SIG-M5 treated with dmso at 0.1 percent for 504 hours (cell line): ENCODE results near the gene PCSK5.

ENCODE experiments used
- DNase-seq: peaks from one replicate; lab custom pipeline; 2025; ENCODE audit not compliant: unreplicated experiment; lab: John Stamatoyannopoulos, UW

PCSK5 gene

DNA sequence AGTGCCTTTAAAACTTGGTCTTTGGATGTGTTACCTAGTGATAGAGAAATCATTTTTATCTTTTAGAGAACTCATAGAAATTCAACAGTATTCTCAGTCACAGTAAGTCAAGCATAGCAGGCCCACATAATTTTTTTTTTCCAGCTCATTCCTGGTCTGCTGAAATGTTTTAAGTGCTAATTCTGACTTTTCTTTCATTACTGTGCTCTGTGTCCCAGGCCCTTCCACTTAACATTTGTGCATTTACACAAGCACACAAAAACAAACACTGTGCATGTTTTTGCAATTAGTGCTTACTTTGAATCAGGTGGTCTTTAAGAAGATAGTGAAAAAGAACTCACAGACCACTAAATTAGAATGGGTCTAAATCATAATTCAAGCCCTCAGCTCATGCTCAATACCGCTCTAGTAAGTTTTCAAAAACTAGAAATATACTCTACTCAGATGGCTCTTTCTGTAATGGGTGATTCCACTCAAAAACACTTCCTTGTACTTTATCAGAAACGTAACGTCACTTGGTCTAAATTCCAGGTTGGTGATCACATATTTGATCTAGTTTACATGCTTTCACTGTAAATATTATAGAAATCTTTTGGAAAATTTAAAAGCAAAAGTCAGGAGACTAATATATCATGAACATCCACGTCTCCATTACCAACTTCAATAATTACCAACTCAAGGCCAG lies 107.8 kb downstream of the PCSK5 start:
- DNase-seq, result no peak

DNA sequence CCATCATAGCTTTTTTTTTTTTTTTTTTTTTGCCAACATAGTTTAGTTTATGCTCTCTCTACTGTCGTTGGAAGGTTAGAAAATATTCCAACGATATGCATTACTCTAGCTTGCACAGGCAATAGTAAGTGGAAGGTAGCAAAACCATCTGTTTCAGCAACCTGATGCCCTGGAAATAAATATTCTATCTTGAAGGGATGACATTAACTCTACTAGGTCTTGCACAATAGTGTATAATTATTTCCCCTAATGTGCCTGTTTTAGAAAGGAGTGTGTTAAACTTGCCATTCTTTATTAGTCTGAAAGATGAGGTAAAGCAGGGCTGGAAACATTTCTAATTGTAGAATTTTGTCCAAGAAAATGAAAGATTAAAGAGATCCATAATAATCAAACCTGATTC lies 111.0 kb downstream of the PCSK5 start:
- DNase-seq, result no peak

- DNase-seq, result no peak
Observed at GRCh38 chr9:76003041-76003440, 112.6 kb downstream of the PCSK5 start.

DNA sequence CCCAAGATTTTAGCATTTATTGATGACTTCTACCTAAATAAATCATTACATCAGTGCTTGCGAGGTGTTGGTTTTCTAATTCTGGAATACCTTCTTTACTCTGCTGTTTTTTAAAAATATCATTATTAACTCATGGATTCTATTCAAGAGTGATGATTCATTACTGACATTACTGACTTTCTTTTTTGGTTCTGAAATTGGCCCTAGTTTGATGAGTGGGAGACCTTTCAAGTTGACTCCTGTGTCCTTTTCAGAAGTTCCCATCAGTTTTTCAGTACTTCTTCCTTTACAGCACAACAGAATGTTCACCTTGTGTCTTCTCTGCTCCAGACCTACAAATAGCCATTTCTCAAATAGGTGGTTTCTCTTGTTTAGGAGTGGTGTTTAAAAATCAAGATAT lies 114.1 kb downstream of the PCSK5 start:
- no peak for DNase-seq

- no peak for DNase-seq
Observed at GRCh38 chr9:76007935-76008334, 117.5 kb downstream of the PCSK5 start.

DNA sequence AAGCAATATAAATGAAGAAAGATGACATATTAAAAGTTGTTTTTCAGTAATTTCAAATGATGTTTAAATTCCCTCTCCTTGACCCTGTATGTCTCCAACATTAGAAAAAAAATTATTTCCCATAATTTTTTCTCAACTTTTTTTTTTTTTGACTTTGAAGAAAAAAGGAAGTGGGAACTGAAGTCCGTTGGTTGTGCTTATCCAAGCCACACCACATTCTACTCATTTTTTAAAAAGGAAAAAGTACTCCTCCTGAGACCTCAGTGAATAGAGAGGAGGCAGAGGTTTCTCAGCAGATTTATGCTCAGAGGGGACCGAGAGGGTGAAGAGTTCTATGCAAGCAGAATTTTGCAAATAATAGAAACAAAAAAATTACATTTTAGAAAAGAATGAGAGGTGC lies 123.3 kb downstream of the PCSK5 start:
- no peak for DNase-seq

- no peak for DNase-seq
Observed at GRCh38 chr9:76018235-76018634, 127.8 kb downstream of the PCSK5 start.

- no peak for DNase-seq
Observed at GRCh38 chr9:76018761-76019160, 128.3 kb downstream of the PCSK5 start.

- DNase-seq, result no peak
Observed at GRCh38 chr9:76020652-76021051, 130.2 kb downstream of the PCSK5 start.

- DNase-seq, result no peak
Observed at GRCh38 chr9:76022317-76022716, 131.8 kb downstream of the PCSK5 start.

- DNase-seq, result no peak
Observed at GRCh38 chr9:76023715-76024195, 133.3 kb downstream of the PCSK5 start.

DNA sequence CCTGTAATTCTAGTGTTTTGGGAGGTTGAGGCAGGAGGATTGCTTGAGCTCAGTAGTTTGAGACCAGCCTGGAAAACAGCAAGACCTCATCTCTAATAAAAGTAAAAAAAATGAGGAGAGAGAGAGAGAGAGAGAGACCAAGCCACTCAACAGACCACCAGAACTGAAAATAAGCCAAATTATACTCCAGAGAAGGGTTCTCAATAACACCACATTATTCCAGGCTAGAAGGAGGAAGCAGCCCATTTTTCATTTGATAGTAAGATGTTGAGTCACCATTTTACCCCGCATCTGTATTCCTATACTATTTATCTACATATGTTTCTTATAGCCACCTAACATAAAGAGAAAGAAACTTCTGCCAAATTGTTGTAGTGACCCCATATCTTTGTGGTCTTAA lies 134.8 kb downstream of the PCSK5 start:
- no peak for DNase-seq

DNA sequence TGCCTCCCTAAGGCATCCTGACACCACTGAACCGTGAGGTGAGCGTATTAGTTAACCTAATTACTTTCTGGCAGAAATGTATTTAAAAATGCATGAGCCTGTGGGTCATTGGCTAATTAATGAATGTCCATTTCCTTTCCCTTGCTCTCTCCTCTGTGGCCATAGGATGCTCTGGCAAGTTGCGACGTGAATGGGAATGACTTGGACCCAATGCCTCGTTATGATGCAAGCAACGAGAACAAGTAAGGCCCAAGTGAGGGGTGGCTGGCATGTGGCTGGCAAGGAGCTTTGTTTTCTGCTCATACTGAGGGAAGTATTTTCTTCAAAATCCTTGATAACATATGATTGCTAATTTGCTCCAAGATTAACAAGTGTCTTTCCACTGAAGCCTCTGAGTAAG lies 136.3 kb downstream of the PCSK5 start:
- DNase-seq, result no peak

DNA sequence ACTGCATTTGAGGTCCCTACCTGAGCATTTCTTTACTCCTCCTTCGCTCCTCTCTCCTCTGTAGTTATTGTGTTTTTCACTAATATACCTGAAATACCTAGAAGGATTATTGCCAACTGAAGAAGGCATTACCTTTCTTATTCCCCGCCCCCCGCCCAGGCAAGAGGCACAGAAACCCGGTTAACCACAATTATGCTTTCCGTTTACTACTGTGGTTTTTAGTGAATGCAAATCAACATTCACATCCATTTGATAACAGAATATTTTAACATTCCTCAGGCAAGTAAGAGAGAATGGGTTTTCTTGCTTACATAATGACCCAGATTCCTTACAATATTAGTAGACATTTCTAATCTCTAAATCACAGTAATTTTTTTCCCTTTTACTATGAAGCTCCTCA lies 136.9 kb downstream of the PCSK5 start:
- no peak for DNase-seq

DNA sequence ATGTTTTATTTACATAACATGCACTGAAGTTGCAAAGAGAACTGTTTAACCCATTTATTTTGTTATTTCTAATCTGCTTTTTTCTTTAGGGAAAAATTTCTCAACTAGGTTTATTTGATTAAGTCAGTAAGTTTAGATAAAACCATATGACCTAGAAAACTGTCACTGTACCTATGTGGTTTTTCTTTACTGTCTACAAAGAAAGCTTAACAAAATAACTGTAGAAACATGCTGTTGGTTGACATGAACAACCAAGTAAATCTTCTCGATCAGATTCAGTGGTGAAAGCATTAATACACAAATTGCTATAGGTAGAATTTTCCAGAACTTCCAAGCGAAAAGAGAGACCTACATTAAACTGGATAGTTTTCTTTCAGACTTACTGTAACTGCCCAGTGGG lies 137.4 kb downstream of the PCSK5 start:
- no peak for DNase-seq

- no peak for DNase-seq
Observed at GRCh38 chr9:76032038-76032796, 141.7 kb downstream of the PCSK5 start.

DNA sequence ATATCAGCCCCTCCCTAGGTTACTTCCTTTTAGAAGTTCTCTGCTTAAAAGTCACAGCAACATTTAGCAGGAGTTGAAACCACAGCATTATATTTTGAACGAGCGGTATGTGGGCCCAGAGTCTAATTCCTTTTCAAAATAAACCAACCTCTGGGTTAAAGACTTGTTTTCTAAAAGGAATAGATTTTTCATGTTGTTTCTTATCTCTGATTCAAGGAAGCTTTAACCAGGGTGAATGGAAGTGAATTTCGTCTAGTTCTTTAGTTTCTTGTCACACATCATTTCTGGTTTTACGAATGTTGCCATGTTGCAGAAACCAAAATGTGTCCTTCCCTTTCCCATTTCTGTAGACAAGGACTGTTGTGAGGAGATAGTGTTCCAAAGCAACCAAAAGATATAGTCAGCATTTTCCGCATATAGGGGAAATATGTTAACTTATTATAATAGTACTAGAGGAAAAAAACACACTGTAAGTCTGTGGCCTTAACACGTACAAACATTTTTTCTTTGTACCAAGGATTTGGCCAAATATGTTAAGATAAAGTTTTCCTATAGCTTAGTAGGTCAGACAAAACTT lies 142.4 kb downstream of the PCSK5 start:
- DNase-seq, result no peak

DNA sequence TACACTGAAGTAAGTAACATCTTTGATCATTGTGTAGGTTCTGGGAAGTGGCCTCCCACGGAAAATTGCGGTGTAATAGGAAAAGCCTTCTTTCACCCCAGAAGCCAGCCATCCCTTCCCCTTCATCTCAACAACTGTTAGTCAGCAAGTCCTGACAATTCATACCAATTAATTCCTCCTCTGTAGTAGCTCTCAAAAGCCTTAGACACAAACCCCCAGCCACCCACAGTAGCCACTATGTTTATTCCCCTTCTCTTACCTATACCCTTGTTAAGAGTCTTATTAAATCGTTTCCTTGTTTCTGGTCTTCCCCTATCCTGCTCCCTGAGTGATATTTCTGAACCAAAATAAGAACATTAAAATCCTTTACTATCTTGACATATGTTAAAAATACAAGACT lies 143.6 kb downstream of the PCSK5 start:
- DNase-seq, result no peak

DNA sequence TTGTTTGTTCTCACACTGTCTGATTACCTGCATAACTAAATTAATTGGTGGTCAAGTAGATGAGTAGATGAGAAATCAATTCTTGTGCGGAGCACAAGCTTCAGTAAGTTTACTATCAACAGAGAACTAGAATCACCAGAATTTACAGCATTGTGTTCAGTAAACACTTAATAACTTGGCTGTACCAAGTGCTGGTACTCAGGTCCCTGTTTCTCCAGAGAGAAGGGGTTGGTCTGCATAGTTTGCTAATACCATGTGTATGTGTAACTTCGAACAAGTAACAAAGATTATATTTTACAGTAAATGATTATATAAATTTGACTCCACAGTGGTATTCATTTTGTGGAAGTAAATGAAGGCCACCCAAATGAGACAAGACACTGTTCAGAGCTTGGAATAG lies 146.3 kb downstream of the PCSK5 start:
- DNase-seq, result no peak

DNA sequence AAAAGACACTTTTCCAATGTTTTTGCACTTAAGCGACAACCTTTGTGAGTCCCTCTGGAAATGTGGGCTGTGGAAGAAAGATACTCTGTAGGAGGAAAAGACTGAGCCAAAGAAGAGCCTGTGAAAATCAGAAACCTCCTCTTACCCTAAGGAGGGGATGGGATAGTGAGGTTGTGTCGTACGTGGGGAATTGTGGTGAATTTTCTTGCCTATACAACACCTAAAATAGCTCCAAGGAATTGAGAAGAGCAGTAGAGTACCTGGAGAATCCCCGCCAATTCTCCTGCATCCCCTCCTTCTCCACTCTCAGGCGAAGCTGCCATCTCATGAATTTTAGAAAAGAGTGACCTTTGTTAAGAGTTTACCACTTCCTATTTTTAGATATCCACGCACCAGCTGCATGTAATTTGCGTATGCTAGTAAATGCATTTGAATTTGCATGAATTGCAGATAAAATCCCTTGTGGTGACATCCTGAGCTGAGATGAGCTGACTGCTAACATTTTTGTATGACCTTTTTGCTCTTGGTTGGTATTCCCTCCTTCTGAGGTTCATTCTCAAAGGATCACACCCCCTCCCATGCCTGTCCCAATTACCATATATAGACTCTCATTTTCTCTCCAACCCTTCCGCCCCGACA lies 147.2 kb downstream of the PCSK5 start:
- no peak for DNase-seq

DNA sequence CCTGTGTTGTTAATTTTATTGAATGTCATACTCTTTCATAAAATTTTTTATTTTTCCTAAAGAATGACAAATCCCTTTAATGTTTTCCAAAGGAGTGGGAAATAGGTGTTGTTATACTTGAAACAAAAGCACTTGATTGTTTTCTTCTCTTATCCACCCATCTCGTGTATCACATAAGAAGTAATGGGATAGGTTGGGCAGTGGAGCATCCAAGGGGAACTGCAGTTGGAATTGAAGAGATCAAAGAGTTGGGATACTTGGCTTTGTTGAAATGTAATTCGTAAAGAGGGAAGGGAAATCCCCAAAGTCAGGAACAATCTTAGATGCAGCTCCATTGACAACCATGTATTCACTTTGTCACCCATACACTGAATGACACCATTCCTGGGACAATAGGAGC lies 148.0 kb downstream of the PCSK5 start:
- DNase-seq, result no peak
